COLO668 (cell line): ENCODE data around the gene SORBS2.

Source experiments
- DNase-seq: peaks from one replicate; lab custom pipeline; 2025; ENCODE audit not compliant: unreplicated experiment; lab: John Stamatoyannopoulos, UW

SORBS2 gene

DNA sequence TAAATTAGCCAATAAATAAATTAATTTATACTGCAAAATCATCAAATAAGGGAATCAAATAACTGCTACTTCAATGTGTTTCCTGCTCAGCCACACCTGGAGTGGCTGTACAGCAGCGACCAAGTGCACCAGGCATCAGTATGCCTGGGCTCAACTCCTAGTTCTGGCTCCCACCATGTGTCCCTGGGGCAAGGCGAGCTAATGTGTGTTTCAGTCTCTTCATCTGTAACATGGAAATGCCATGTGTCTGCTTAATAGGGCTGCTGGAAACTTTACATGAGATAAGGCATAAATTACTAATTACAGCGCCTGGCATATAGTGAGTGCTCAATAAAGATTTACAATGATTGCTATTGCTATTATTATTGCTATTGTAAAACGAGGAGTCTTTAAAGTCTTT is 167.6 kb downstream of the SORBS2 start:
- no peak for DNase-seq

GRCh38 chr4:185642907-185643306 is 169.1 kb downstream of the SORBS2 start:
- DNase-seq: no peak

- DNase-seq: no peak
These were observed 171.0 kb downstream of the SORBS2 start for GRCh38 chr4:185640811-185641675.

- DNase-seq: no peak
These were observed 173.3 kb downstream of the SORBS2 start for GRCh38 chr4:185638548-185639301.

DNA sequence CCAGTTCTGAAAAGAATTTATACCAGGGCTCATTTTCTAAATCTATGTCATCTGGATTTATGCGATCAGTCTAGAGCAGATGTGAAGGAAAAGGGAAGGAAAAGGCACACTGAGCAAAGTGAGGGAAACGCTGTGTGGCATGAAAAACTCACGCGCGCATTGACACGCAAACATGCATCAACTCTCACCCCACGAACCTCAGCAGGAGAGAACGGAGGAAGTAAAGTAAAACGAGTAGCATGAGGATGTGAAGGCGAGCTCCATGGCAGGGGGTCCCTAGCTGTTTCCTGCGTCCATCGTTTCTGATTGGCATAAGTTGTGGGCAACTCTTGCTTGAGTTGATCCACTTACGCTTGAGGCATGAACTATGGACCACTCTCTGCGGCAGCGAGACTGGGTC is 173.9 kb downstream of the SORBS2 start:
- no peak for DNase-seq

GRCh38 chr4:185637163-185637875 is 174.7 kb downstream of the SORBS2 start:
- DNase-seq: peak; percentile 31

DNA sequence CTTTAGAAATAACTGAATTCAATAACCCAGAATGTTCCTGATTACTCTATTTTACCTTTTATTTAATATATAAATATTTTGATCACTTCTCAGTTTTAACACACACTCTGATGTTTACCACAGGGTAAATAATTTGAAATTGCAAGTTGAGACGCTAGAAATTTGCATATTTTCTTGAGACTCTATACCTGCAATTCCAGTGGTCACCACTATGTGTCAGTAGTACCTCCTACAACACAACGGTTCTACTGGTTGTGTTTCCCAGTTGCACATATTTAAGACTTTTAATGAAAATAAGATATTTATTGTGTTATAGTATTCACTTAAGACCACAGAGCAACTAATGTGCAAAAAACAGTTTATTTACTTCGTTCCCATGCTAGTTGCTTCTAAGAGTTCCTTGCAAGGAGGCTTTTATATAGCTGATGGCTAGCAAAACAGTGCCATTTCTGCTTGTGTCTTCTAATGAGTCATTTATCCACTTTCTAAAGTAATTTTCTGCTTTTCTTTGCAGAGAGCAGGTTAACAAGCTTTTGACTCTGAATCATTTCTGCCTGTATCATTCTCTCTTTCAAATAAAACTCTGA is 177.8 kb downstream of the SORBS2 start:
- no peak for DNase-seq

DNA sequence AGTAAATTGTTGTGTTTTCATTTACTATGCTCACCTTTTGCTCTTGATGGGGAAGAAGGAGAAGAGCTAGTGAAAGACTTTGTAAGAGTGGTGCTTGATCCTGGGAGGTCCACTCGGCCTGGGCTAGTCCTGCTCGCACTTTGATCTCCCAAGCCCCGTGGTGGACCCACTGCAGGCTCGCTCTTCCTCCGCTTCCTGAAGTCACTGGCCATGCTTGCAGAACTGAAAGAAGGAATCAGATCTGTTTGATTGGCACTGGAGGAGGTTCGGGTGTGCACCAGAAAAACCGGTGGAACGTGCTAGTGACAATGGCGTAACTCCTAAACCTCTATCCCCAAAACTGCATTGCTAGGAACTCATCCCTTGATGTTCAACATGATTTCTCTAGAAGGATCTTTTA is 185.2 kb downstream of the SORBS2 start:
- DNase-seq: no peak

GRCh38 chr4:185625503-185625902 is 186.5 kb downstream of the SORBS2 start:
- no peak for DNase-seq

GRCh38 chr4:185624259-185624589 is 187.8 kb downstream of the SORBS2 start:
- no peak for DNase-seq

DNA sequence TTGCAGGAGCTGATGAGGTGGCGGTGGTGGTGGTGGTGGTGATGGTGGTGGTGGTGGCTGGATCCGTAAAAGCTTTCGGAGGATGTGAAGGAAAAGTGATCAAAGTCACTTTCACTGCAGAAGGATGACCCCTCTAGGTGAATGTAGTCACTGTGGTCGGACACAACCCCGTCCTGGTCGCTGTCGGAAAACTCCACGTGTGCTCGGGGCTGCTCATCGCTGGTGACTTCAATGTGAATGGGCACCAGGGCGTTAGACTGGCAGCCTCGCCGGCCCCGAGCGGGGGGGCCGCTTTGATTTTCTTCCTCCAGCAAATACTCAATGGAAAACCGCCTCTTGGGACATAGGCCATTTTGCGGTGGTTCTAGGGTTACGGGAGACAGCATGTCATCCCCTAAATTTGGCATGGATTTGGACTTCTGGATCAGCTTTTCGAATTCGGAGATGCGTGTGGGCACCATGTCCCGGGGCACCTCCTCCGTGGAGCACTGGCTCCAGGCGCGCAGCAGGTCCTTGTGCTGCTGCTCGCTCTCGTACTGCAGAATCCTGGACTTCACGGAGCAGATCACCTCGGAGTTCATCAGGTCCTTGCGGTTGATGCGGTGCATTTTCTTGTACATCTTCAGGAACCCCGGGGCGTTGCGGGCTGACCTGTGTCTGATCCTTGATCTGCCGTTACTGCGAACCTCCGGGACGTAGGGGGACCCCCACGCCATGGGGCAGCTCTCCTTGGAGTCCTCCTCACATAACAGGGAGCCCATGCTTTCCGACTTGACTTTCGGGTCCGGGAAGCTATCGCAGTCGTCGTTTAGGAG is 188.3 kb downstream of the SORBS2 start:
- DNase-seq: no peak

- no peak for DNase-seq
These were observed 203.8 kb downstream of the SORBS2 start for GRCh38 chr4:185608185-185608584.

- no peak for DNase-seq
These were observed 209.6 kb downstream of the SORBS2 start for GRCh38 chr4:185602397-185602796.

- no peak for DNase-seq
These were observed 211.1 kb downstream of the SORBS2 start for GRCh38 chr4:185600801-185601434.

- DNase-seq: no peak
These were observed 212.3 kb downstream of the SORBS2 start for GRCh38 chr4:185599553-185600243.

GRCh38 chr4:185598846-185599552 is 213.0 kb downstream of the SORBS2 start:
- no peak for DNase-seq

DNA sequence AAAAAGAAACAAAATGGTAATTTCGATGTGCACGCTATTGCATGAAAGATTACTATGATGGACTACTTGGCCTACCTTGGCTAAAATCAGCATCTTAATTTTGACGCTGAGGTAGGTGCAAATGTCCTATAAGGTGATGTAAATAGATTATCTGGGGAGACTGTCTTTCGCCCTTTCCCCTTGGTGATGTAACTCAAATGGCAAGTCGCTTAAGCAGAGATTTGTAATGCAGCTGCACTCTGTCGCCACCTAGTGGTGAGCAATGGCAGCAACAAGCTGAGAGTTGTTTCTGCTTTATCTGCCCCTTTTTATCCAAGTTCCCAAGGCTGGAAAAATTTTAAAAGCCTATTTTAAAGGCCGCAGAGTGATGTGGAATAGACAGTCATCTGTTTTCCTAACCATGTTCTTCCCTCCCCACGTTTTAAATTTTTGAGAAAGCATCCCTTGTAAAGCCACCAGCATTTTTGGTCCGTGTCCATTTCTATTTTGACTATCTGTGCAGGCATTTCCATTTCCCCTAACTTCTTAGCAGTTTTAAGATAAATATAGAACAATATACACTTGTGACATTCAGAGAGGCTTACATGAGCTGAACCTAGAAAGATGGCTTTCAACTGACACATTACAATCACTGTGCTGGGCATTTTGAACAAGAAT is 214.3 kb downstream of the SORBS2 start:
- peak; percentile 66 for DNase-seq

- DNase-seq: no peak
These were observed 219.0 kb downstream of the SORBS2 start for GRCh38 chr4:185592845-185593488.
